Ovary (tissue), 3 donors: ENCODE measurements around the gene F12.

Source experiments
- CTCF ChIP-seq, 3 donors: fragments of 450-650 bp in 2 of 3; fragments of 200-600 bp in 1 of 3; IDR thresholded peaks; one replicate each; pipeline versions ENCODE4 v1.5.1 to v1.8.0; 2016 to 2022; ENCODE audit warnings: antibody characterized with exemption in 3 of 3, mild to moderate bottlenecking in 1 of 3
- EP300 ChIP-seq: sonication (generic); formaldehyde crosslinking; IDR thresholded peaks from one replicate; pipeline ENCODE4 v1.6.1; 2017; ENCODE audit warnings: antibody characterized with exemption
- POLR2A ChIP-seq: fragments of 450-650 bp; IDR thresholded peaks from one replicate; pipeline ENCODE4 v1.6.1; 2017; ENCODE audit warnings: antibody characterized with exemption, mild to moderate bottlenecking, moderate library complexity
- donor health status: DM: no; HTN: no; CAD: no.

- no peak for TF ChIP-seq CTCF (IDR thresholded peaks at IDR 0.05)
- TF ChIP-seq POLR2A = no peak
- no peak for TF ChIP-seq EP300
Observed at GRCh38 chr5:177445917-177446199, 36.5 kb upstream of the F12 start.
